Left ventricle myocardium superior (tissue), 1 donor: ENCODE results near the gene PDHB. TPM values are rescaled to one million over a fixed set of nuclear protein-coding genes. Genes with fewer than 3 reads are reported as not detected.

Experiments used
- ATAC-seq: fragments of 200-7000 bp; cut with Tn5 transposase; one replicate; pipeline ENCODE4 v1.9.1; 2020; ENCODE audit warnings: mild to moderate bottlenecking, moderate library complexity
- DNase-seq: peaks from one replicate; pipeline ENCODE4 v3.0.0-alpha.2; 2020
- intact Hi-C: fragments of 100-400 bp; cut with micrococcal nuclease; formaldehyde crosslinking; loops from one replicate; pipeline ENCODE4 v1.11.0; 2022
- total RNA-seq: library from RNA; stranded (reverse); fragmentation: NEBNext Ultra II Directional; extraction: Animal tissue kit (Norgen Biotek cat#: 25700); gene quantifications from one replicate; pipeline ENCODE4 v1.2.1, GENCODE V29; 2021
- donor health status: DM: no; HTN: yes; CAD: no; lungs with severe emphysema.

PDHB gene
- total RNA-seq, 1 donor from 2014 or later: 225 TPM

- no peak for ATAC-seq
- DNase-seq: no peak
- intact Hi-C loops: no loop called here
Observed at GRCh38 chr3:58379351-58380073, 54.1 kb downstream of the PDHB start.

DNA sequence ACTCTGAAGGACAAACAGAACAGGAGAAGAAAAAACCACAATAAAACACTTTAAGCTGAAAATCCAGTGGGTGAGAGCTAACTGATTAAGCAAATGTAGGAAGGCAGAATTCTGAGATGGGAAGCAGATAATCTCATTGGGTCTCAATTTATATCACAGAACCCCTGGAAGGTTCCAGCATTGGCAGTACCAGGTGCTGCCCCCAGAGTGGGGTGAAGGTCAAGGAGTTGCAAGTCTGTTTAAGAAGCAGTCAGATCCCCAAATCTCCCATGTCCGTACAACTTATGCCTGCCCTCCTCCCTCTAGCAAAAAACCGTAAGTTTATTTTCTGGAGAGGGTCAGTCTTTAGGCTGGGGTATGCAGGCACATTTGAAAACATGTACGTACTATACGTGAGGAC lies 55.9 kb downstream of the PDHB start:
- ATAC-seq (no peak), DNase-seq (no peak)
- intact Hi-C loops: no loop called here

Other genes with a start within 250 kb of the PDHB start
- gene DNASE1L3, start 222.9 kb downstream of the PDHB start, total RNA-seq: 1.9 TPM
- 9.1 TPM for gene ABHD6, start 196.0 kb downstream of the PDHB start, total RNA-seq
- gene RPP14, start 127.6 kb downstream of the PDHB start, total RNA-seq: 25.0 TPM
- 14.9 TPM for gene HTD2, start 127.3 kb downstream of the PDHB start, total RNA-seq
- gene PXK, start 100.9 kb downstream of the PDHB start, total RNA-seq: 12.9 TPM
- gene KCTD6, start 58.3 kb upstream of the PDHB start, total RNA-seq: 8.5 TPM
- gene ACOX2, start 103.4 kb upstream of the PDHB start, total RNA-seq: 41.4 TPM
- gene FAM107A, start 143.6 kb upstream of the PDHB start, total RNA-seq: 78.0 TPM
- gene FAM3D, start 232.9 kb upstream of the PDHB start, total RNA-seq: not detected